Transverse colon (tissue), 4 donors: Measurements from ENCODE around the gene ITGA8.

Experiments used
- CTCF ChIP-seq, 5 experiments: fragments of 200-600 bp in 3 of 5; fragments of 450-650 bp in 2 of 5; sonication (generic) in 3 of 5; IDR thresholded peaks; 1 replicate in 2 of 5; 2 replicates in 3 of 5; pipeline ENCODE4 v1.5.1; 2016 to 2017; ENCODE audit warnings: antibody characterized with exemption in 5 of 5, inconsistent platforms in 3 of 5, mild to moderate bottlenecking in 2 of 5, moderate library complexity in 1 of 5
- EP300 ChIP-seq: sonication (generic); formaldehyde crosslinking; IDR thresholded peaks from one replicate; pipeline ENCODE4 v1.6.1; 2017; ENCODE audit warnings: antibody characterized with exemption, low read depth
- POLR2A ChIP-seq: fragments of 450-650 bp; IDR thresholded peaks from one replicate; pipeline ENCODE4 v1.6.1; 2016; ENCODE audit warnings: antibody characterized with exemption, mild to moderate bottlenecking, moderate library complexity
- POLR2AphosphoS5 ChIP-seq, 3 donors: sonication (generic); formaldehyde crosslinking; IDR thresholded peaks; one replicate each; pipeline ENCODE4 v1.6.1; 2016; ENCODE audit warnings: antibody characterized with exemption in 3 of 3

GRCh38 chr10:15636446-15636845 is 83.3 kb downstream of the ITGA8 start:
- no peak for TF ChIP-seq CTCF (IDR thresholded peaks at IDR 0.05)
- TF ChIP-seq POLR2A: no peak
- no peak for TF ChIP-seq POLR2AphosphoS5 (IDR thresholded peaks at IDR 0.05)
- TF ChIP-seq EP300: no peak
